ENCODE results near the gene ZNF408. TPM values are rescaled to one million over a fixed set of nuclear protein-coding genes. Genes with fewer than 3 reads are reported as not detected.

Gene ZNF408
- total RNA-seq, 2 experiments from 2014 or later = 17.1 to 17.5 TPM

DNA sequence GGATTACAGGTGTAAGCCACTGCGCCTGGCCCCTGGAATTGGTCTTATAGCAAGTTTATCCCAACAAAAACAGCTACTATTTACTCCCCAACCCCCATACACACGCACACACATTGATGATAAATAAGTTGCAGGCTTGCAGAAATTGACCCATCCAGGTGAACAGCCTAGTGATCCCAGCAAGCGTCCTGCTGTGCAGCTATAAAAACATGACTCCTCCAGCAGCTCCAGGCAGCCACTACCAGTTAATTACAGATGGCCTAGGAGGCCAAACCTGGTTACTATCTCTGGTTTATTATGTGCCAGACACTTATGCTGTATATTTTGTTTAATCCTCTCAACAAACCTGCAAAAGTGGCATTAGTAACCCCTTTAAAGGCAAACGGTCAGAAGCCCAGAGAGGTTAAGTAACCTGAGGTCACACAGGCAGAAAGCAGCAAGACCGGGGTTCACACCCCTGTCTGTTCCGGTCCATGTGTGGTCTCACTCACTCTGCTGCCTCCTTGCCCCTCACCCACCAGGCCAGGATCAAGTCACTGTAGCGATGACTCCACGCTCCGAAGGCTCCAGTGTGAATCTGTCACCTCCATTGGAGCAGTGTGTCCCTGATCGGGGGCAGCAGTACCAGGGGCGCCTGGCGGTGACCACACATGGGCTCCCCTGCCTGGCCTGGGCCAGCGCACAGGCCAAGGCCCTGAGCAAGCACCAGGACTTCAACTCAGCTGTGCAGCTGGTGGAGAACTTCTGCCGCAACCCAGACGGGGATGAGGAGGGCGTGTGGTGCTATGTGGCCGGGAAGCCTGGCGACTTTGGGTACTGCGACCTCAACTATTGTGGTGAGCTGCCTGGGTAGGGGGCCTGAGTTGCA is 24.7 kb downstream of the ZNF408 start:
- no peak overlapping the region for H3K4me3 Mint-ChIP-seq
- ChIA-PET CTCF (no interaction called here), POLR2A (no interaction called here)
- no peaks in the 10 kb centered on the region for H3K36me3 Mint-ChIP-seq (ENCODE audit: low read depth)
- DNase-seq = no peak
- H3K9me3 Mint-ChIP-seq = no peaks in the 10 kb centered on the region
- H3K27me3 Mint-ChIP-seq = no peaks in the 10 kb centered on the region
- no peaks in the 10 kb centered on the region for H3K4me1 Mint-ChIP-seq
- H3K27ac Mint-ChIP-seq = no peak overlapping the region

DNA sequence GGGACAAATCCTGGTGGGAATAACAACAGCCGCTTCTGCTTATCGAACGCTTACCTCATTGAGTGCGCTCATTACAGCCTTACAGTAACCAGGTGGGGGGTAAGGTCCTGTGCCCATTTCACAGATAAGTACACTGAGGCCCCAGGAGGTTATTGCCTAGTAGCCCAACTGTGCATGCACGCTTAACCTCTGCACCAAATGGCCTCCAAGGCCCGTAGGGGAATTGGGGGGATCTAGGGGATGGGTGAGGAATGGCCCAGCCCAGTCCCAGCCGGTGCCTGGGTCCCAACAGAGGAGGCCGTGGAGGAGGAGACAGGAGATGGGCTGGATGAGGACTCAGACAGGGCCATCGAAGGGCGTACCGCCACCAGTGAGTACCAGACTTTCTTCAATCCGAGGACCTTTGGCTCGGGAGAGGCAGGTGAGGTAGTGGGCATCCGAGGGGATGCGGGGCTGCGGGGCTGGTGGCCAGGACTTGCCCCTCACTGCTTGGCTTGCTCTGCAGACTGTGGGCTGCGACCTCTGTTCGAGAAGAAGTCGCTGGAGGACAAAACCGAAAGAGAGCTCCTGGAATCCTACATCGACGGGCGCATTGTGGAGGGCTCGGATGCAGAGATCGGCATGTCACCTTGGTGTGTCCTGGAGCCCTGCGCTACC is 25.5 kb downstream of the ZNF408 start:
- CTCF ChIA-PET = no interaction called here
- no peak overlapping the region for H3K4me3 Mint-ChIP-seq
- H3K27ac Mint-ChIP-seq = no peak overlapping the region
- POLR2A ChIA-PET = no interaction called here
- H3K36me3 Mint-ChIP-seq (ENCODE audit: low read depth) = no peaks in the 10 kb centered on the region
- no peaks in the 10 kb centered on the region for H3K27me3 Mint-ChIP-seq
- DNase-seq = no peak
- no peaks in the 10 kb centered on the region for H3K4me1 Mint-ChIP-seq
- H3K9me3 Mint-ChIP-seq = no peaks in the 10 kb centered on the region

- H3K36me3 Mint-ChIP-seq (ENCODE audit: low read depth) = no peaks in the 10 kb centered on the region
- DNase-seq = no peak
- CTCF ChIA-PET = no interaction called here
- H3K9me3 Mint-ChIP-seq = no peaks in the 10 kb centered on the region
- H3K27me3 Mint-ChIP-seq = no peaks in the 10 kb centered on the region
- H3K4me1 Mint-ChIP-seq = no peaks in the 10 kb centered on the region
- POLR2A ChIA-PET = no interaction called here
- no peak overlapping the region for H3K27ac Mint-ChIP-seq
- H3K4me3 Mint-ChIP-seq = no peak overlapping the region
These were observed 27.3 kb downstream of the ZNF408 start for GRCh38 chr11:46727952-46728658.

DNA sequence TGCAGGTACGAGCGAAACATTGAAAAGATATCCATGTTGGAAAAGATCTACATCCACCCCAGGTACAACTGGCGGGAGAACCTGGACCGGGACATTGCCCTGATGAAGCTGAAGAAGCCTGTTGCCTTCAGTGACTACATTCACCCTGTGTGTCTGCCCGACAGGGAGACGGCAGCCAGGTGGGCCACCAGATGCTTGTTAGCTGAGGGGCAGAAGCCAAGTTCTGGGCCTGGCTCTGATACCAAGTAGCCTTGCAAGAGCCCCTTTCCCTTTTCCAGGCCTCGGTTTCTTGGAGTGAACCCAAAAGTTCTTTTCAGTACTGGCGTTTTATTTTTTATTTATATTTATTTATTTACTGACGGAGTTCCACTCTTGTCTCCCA is 27.8 kb downstream of the ZNF408 start:
- Mint-ChIP-seq H3K27me3 (no peaks in the 10 kb centered on the region), H3K9me3 (no peaks in the 10 kb centered on the region), H3K27ac (no peak overlapping the region), H3K36me3 (ENCODE audit: low read depth) (no peaks in the 10 kb centered on the region), H3K4me1 (no peaks in the 10 kb centered on the region), H3K4me3 (no peak overlapping the region)
- ChIA-PET CTCF (no interaction called here), POLR2A (no interaction called here)
- DNase-seq = no peak

DNA sequence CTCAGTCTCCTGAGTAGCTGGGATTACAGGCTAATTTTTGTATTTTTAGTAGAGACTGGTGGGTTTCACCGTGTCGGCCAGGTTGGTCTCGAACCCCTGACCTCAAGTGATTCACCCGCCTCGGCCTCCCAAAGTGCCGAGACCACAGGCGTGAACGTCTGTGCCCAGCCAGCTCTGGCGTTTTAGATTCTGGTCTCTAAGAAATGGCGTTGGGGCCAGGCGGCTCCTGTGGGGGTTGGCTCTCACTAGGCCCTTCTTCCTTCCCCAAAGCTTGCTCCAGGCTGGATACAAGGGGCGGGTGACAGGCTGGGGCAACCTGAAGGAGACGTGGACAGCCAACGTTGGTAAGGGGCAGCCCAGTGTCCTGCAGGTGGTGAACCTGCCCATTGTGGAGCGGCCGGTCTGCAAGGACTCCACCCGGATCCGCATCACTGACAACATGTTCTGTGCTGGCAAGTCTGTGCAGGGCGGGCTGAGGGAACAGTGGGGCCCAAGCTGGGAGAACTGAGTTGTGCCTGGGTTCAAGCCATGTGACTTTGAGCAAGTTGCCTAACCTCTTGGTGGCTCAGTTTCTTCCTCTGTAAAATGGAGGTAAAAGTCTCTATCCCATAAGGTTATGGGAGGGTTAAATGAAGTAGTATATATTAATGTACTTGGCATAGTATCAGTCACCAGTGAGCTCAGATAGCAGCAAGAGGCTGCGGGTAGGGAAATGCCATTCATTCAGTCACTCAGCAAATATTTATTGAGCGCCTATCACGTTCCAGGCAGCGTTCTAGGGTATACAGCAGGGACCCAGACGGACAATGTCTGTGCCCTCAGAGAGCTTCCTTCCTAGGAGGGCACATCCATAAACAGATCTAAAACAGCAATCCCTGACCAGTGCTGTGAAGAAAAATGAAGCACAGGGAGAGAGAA is 28.5 kb downstream of the ZNF408 start:
- Mint-ChIP-seq H3K36me3 (ENCODE audit: low read depth) (no peaks in the 10 kb centered on the region), H3K27ac (no peak overlapping the region), H3K27me3 (no peaks in the 10 kb centered on the region), H3K4me3 (no peak overlapping the region), H3K9me3 (no peaks in the 10 kb centered on the region), H3K4me1 (no peaks in the 10 kb centered on the region)
- DNase-seq = no peak
- POLR2A ChIA-PET = no interaction called here
- CTCF ChIA-PET = no interaction called here

GRCh38 chr11:46731545-46731944 is 30.7 kb downstream of the ZNF408 start:
- no peaks in the 10 kb centered on the region for H3K27me3 Mint-ChIP-seq
- H3K36me3 Mint-ChIP-seq (ENCODE audit: low read depth) = no peaks in the 10 kb centered on the region
- H3K4me1 Mint-ChIP-seq = no peaks in the 10 kb centered on the region
- H3K27ac Mint-ChIP-seq = no peak overlapping the region
- no peak overlapping the region for H3K4me3 Mint-ChIP-seq
- no peaks in the 10 kb centered on the region for H3K9me3 Mint-ChIP-seq
- no peak for DNase-seq
- ChIA-PET CTCF (no interaction called here), POLR2A (no interaction called here)

GRCh38 chr11:46733234-46733633 is 32.4 kb downstream of the ZNF408 start:
- H3K27me3 Mint-ChIP-seq = no peaks in the 10 kb centered on the region
- H3K27ac Mint-ChIP-seq = no peak overlapping the region
- H3K36me3 Mint-ChIP-seq (ENCODE audit: low read depth) = no peaks in the 10 kb centered on the region
- CTCF ChIA-PET = no interaction called here
- DNase-seq = no peak
- no peaks in the 10 kb centered on the region for H3K9me3 Mint-ChIP-seq
- no peaks in the 10 kb centered on the region for H3K4me1 Mint-ChIP-seq
- POLR2A ChIA-PET = no interaction called here
- no peak overlapping the region for H3K4me3 Mint-ChIP-seq

GRCh38 chr11:46736146-46736545 is 35.3 kb downstream of the ZNF408 start:
- CTCF ChIA-PET = no interaction called here
- H3K9me3 Mint-ChIP-seq = no peaks in the 10 kb centered on the region
- H3K36me3 Mint-ChIP-seq (ENCODE audit: low read depth) = peaks cover 14% of the 10 kb centered on the region

GRCh38 chr11:46736615-46737014 is 35.8 kb downstream of the ZNF408 start:
- no peak for DNase-seq
- CTCF ChIA-PET = no interaction called here
- Mint-ChIP-seq H3K4me1 (no peaks in the 10 kb centered on the region), H3K27me3 (no peaks in the 10 kb centered on the region), H3K9me3 (no peaks in the 10 kb centered on the region), H3K4me3 (no peak overlapping the region), H3K27ac (no peak overlapping the region), H3K36me3 (ENCODE audit: low read depth) (peaks cover 19% of the 10 kb centered on the region)
- POLR2A ChIA-PET = no interaction called here

More at GRCh38 chr11:46736146-46736545, 35.3 kb downstream of the ZNF408 start:
- no peaks in the 10 kb centered on the region for H3K4me1 Mint-ChIP-seq
- no peaks in the 10 kb centered on the region for H3K27me3 Mint-ChIP-seq
- no peak overlapping the region for H3K4me3 Mint-ChIP-seq
- POLR2A ChIA-PET = no interaction called here
- no peak overlapping the region for H3K27ac Mint-ChIP-seq
- DNase-seq = no peak

- no peaks in the 10 kb centered on the region for H3K9me3 Mint-ChIP-seq
- H3K36me3 Mint-ChIP-seq (ENCODE audit: low read depth) = peaks cover 30% of the 10 kb centered on the region
- no peak for DNase-seq
- CTCF ChIA-PET = no interaction called here
- H3K27ac Mint-ChIP-seq = no peak overlapping the region
- H3K4me3 Mint-ChIP-seq = no peak overlapping the region
- no peaks in the 10 kb centered on the region for H3K4me1 Mint-ChIP-seq
- H3K27me3 Mint-ChIP-seq = no peaks in the 10 kb centered on the region
- POLR2A ChIA-PET = no interaction called here
These were observed 36.9 kb downstream of the ZNF408 start for GRCh38 chr11:46737699-46738098.

DNA sequence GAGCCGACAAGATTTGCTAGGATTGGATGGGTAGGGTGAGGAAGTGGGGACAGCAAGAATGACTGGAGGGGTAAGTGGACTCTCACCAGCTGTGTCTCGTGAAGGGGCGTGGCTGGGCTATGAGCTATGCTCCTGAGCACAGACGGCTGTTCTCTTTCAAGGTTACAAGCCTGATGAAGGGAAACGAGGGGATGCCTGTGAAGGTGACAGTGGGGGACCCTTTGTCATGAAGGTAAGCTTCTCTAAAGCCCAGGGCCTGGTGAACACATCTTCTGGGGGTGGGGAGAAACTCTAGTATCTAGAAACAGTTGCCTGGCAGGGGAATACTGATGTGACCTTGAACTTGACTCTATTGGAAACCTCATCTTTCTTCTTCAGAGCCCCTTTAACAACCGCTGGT is 38.1 kb downstream of the ZNF408 start:
- Mint-ChIP-seq H3K27ac (no peak overlapping the region), H3K9me3 (no peaks in the 10 kb centered on the region), H3K27me3 (no peaks in the 10 kb centered on the region), H3K4me1 (no peaks in the 10 kb centered on the region), H3K4me3 (no peak overlapping the region), H3K36me3 (ENCODE audit: low read depth) (peaks cover 42% of the 10 kb centered on the region)
- POLR2A ChIA-PET = interaction anchor here (1.0 kb wide), 1 partner anchor 16 kb away, joined by 3 read pairs; no protein-coding TSS in a partner anchor
- CTCF ChIA-PET = no interaction called here
- DNase-seq = no peak

DNA sequence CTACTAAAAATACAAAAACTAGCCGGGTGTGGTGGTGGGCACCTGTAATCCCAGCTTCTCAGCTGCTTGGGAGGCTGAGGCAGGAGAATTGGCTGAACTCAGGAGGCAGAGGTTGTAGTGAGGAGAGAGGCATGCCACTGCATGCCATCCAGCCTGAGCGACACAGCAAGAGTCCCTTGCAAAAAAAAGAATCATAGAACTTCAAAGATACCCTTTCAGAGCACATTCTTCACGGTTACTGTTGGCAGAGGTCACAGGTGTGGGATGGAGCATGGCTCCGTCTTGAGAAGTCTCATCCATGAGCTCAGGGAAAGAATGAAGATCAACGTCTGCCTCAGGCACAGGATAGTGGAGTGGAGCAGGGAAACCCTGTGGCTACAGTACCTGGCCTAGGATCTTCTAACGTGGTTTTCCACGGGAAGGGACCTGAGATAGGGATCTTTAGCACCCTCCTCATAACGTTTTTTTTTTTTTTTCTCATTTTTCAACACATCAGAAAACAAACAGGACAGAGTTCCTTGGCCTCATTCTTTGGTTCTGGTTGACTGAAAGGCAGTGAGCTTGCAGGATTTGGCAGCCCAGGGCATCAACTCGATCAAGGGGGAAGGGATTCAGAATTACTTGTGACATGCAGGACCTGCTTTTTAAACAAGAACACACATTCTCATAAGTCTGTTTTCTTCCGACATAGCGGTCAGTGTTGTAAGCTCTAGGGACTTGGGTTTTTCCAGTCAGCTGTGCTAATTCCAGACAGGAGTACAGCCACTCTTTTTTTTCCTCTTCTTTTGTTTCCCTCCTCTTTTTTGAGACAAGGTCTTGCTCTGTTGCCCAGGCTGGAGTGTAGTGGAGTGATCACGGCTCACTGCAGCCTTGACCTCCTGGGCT is 41.0 kb downstream of the ZNF408 start:
- no peaks in the 10 kb centered on the region for H3K9me3 Mint-ChIP-seq
- H3K27ac Mint-ChIP-seq = no peak overlapping the region
- no peak overlapping the region for H3K4me3 Mint-ChIP-seq
- ChIA-PET CTCF (no interaction called here), POLR2A (no interaction called here)
- H3K27me3 Mint-ChIP-seq = no peaks in the 10 kb centered on the region
- H3K36me3 Mint-ChIP-seq (ENCODE audit: low read depth) = peaks cover 66% of the 10 kb centered on the region
- no peak for DNase-seq
- H3K4me1 Mint-ChIP-seq = no peaks in the 10 kb centered on the region

Data from activated CD4-positive, alpha-beta memory T cell treated with anti-CD3 and anti-CD28 coated beads, Interleukin-2, amount 10 ng/mL, durations not matched to agents 7 days and 5 days (primary cell).